Large intestine (tissue), 3 donors: ENCODE data around the gene ICAM2. TPM values are rescaled to one million over a fixed set of nuclear protein-coding genes. Genes with fewer than 3 reads are reported as not detected.

Source experiments
- DNase-seq, 2 donors: peaks; one replicate each; pipeline versions ENCODE4 v3.0.0 to v3.0.0-alpha.2; 2013
- H3K27ac ChIP-seq: one replicate; pipeline ENCODE4 v1.5.1; 2013; ENCODE audit warnings: low read length
- H3K27me3 ChIP-seq: 2 replicates; pipeline ENCODE4 v1.6.1; 2013; ENCODE audit warnings: low read length; ENCODE audit not compliant: control insufficient read depth, insufficient read depth
- H3K36me3 ChIP-seq: 2 replicates; pipeline ENCODE4 v1.6.1; 2013; ENCODE audit warnings: low read length; ENCODE audit not compliant: control insufficient read depth, insufficient read depth
- H3K4me1 ChIP-seq: one replicate; pipeline ENCODE4 v1.6.1; 2013; ENCODE audit warnings: low read length; ENCODE audit not compliant: control insufficient read depth, insufficient read depth
- H3K4me3 ChIP-seq: one replicate; pipeline ENCODE4 v1.5.1; 2013; ENCODE audit warnings: low read length
- H3K9me3 ChIP-seq: one replicate; pipeline ENCODE4 v1.6.1; 2013; ENCODE audit warnings: mild to moderate bottlenecking, low read depth, low read length, moderate library complexity; ENCODE audit not compliant: control insufficient read depth
- WGBS: methylation state at CpG from one replicate; pipeline ENCODE4 v1.1.5; 2013; ENCODE audit warnings: low lambda C conversion rate; ENCODE audit not compliant: insufficient coverage; 5-methylcytosine and 5-hydroxymethylcytosine counted together
- polyA plus RNA-seq: library from polyadenylated mRNA; unstranded; fragments of 120-200 nt; gene quantifications from one replicate; pipeline ENCODE4 v1.2.1, GENCODE V29; 2013

The ICAM2 gene
- polyA plus RNA-seq, 1 donor: 15.1 TPM

DNA sequence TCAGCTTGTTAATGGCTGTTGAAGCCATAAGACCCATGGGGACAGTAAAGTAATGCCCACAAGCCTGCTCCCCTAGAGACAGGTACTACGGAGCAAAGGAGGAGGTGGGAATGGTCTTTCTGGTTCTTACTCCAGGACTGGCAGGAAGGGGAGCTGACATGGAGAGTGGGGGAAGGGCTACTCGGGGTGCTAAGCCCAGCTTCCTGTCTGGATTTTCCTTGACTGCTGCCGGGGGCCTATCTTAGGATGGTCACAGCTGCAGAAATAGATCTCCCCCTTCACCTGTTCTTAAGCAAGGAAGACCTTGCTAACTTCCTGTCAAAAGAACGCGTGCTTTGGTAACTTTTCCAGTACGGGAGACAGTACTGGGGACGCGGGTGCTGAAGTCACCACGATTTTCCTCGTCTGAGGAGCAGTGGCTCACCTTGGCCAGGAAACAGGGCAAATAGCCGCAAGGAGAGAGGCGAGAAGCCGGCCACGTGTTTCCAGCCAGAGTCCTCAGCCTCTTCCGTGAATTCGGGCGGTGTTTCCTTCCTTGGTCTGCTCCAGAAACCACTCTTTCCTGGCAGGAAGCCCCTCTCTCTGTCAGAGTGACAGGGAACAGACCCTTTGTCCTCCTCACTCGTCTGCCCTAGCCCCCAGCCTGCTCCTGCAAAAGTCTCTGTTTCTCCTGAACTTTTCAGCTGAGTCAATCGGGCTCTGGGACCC is 22.9 kb downstream of the ICAM2 start:
- H3K27me3 ChIP-seq: peaks cover 28% of the 10 kb centered on the region
- WGBS: no CpG with 5 or more reads among the region's 19 CpGs
- H3K36me3 ChIP-seq: no peaks in the 10 kb centered on the region
- no peak overlapping the region for H3K27ac ChIP-seq
- peak overlapping the region; percentile 69 for H3K4me3 ChIP-seq
- no peaks in the 10 kb centered on the region for H3K9me3 ChIP-seq
- DNase-seq: no peak
- H3K4me1 ChIP-seq: peaks cover 16% of the 10 kb centered on the region

- Histone ChIP-seq H3K4me1 (peaks cover 11% of the 10 kb centered on the region), H3K27ac (no peak overlapping the region), H3K9me3 (no peaks in the 10 kb centered on the region), H3K4me3 (no peak overlapping the region), H3K27me3 (peaks cover 37% of the 10 kb centered on the region), H3K36me3 (no peaks in the 10 kb centered on the region)
- no peak for DNase-seq
- WGBS: 80% methylated on average over 1 of the region's 11 CpGs
Observed at GRCh38 chr17:63996430-63997182, 23.8 kb downstream of the ICAM2 start.

GRCh38 chr17:63995626-63996025 is 24.8 kb downstream of the ICAM2 start:
- Histone ChIP-seq H3K36me3 (no peaks in the 10 kb centered on the region), H3K27me3 (peaks cover 42% of the 10 kb centered on the region), H3K4me3 (no peak overlapping the region), H3K9me3 (no peaks in the 10 kb centered on the region), H3K27ac (no peak overlapping the region), H3K4me1 (peaks cover 11% of the 10 kb centered on the region)
- WGBS: no CpG with 5 or more reads among the region's 5 CpGs
- no peak for DNase-seq

GRCh38 chr17:63993368-63993985 is 27.0 kb downstream of the ICAM2 start:
- WGBS: no CpG with 5 or more reads among the region's 3 CpGs
- Histone ChIP-seq H3K27ac (no peak overlapping the region), H3K4me1 (peaks cover 6% of the 10 kb centered on the region), H3K4me3 (no peak overlapping the region), H3K36me3 (no peaks in the 10 kb centered on the region), H3K27me3 (peaks cover 50% of the 10 kb centered on the region), H3K9me3 (no peaks in the 10 kb centered on the region)
- no peak for DNase-seq

GRCh38 chr17:63991611-63992010 is 28.8 kb downstream of the ICAM2 start:
- H3K4me1 ChIP-seq: peaks cover 5% of the 10 kb centered on the region
- peaks cover 35% of the 10 kb centered on the region for H3K27me3 ChIP-seq
- DNase-seq: no peak
- H3K36me3 ChIP-seq: no peaks in the 10 kb centered on the region
- no peak overlapping the region for H3K4me3 ChIP-seq
- no CpG with 5 or more reads among the region's 11 CpGs for WGBS
- no peak overlapping the region for H3K27ac ChIP-seq
- no peaks in the 10 kb centered on the region for H3K9me3 ChIP-seq

GRCh38 chr17:63989622-63990345 is 30.6 kb downstream of the ICAM2 start:
- DNase-seq: no peak
- Histone ChIP-seq H3K36me3 (no peaks in the 10 kb centered on the region), H3K4me3 (no peak overlapping the region), H3K27ac (no peak overlapping the region), H3K4me1 (peaks cover 7% of the 10 kb centered on the region), H3K27me3 (peaks cover 31% of the 10 kb centered on the region), H3K9me3 (no peaks in the 10 kb centered on the region)
- WGBS: no CpG with 5 or more reads among the region's 21 CpGs

DNA sequence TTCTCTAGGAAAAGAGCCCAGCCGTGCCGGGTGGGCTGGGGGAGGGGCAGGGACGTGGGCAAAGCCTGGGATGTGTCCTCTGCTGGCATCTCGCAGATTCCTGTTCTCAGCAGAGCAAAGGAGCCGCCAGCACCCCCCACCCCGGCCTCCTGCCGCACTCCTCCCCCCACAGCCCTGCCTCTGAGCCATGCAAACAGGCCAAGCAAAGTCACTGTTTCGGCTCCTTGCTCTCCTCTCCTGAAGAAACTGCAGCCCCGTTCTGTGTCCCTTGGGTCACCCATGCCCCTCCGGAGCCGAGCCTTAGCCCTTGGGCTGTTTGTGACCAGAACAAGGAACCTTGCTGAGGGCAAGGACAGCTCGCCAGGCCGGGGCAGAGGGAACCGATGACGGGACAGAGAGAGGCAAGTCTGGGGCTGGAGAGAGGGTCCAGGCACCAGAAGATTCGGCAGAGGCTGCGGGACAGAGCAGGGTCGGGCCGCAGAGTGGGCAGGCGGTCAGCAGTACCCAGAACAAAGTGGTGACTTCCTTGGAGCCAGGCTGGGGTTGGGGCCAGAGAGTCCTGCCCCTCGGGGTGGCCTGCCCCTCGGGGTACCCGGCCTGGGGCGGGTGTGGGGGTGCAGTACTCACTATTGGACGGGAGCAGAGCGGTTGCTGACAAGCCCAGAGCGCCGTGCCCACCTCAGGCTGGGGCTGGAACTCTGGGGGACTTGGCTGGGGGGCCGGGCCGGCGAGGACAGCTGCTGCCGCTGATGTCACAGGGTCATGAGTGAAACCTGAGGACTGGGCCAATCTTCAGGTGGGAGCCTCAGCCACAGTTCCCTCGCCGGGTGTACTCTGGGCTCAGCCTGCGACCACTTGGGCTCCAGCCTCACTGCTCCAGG is 31.5 kb downstream of the ICAM2 start:
- Histone ChIP-seq H3K4me1 (peaks cover 7% of the 10 kb centered on the region), H3K4me3 (no peak overlapping the region), H3K27me3 (peaks cover 31% of the 10 kb centered on the region), H3K27ac (no peak overlapping the region), H3K36me3 (no peaks in the 10 kb centered on the region), H3K9me3 (no peaks in the 10 kb centered on the region)
- WGBS: no CpG with 5 or more reads among the region's 35 CpGs
- DNase-seq: no peak

GRCh38 chr17:63988127-63988478 is 32.3 kb downstream of the ICAM2 start:
- H3K4me3 ChIP-seq: no peak overlapping the region
- peaks cover 7% of the 10 kb centered on the region for H3K4me1 ChIP-seq

DNA sequence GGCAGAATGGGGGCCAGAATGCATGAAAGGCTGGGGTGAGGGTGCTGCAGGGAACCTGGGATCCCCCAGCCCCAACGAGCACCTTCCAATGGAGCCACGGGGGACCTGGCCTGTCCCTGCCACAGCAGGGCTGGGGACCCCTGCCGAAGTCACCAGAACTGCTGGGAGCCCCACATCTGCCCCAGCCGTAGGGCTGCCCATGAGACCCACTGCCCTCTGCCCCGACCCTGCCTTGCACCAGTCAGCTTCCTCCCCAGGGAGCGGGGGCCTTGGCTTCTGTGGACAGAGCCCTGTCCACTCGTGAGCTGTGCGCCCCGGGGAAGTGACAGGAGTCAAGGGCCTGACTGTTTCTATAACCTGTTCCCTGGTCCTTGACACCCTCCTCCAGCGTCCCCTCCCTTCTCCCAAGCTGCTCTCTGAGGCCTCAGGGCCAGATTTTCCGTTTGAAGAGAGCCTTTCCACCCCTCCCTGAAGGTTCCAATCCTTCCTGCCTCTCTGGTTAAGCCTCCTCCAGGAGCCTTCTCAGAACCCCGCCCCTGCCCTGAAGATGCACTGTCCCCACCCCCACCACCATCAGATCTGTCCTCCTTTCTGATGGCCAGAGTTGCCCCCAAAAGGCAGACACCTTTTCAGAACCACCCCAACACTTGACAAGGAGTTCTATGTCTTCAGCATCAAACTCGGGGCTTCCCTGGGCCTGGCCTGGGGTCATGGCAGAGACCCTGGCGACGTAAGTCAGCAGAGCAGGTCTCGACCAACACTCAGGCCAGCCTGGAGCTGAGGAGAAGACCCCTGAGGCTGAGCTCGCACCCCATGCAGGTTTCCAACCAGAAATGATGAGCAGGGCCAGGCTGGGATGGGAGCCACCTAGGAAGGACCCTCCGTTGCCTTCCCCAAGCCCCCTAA is 33.0 kb downstream of the ICAM2 start:
- Histone ChIP-seq H3K27ac (no peak overlapping the region), H3K27me3 (peaks cover 22% of the 10 kb centered on the region), H3K4me1 (peaks cover 7% of the 10 kb centered on the region), H3K36me3 (no peaks in the 10 kb centered on the region), H3K9me3 (no peaks in the 10 kb centered on the region), H3K4me3 (no peak overlapping the region)
- WGBS: no CpG with 5 or more reads among the region's 18 CpGs
- no peak for DNase-seq

More at GRCh38 chr17:63988127-63988478, 32.3 kb downstream of the ICAM2 start:
- Histone ChIP-seq H3K27ac (no peak overlapping the region), H3K9me3 (no peaks in the 10 kb centered on the region), H3K36me3 (no peaks in the 10 kb centered on the region), H3K27me3 (peaks cover 25% of the 10 kb centered on the region)
- WGBS: no CpG with 5 or more reads among the region's 5 CpGs
- DNase-seq: no peak
